Measurements from ENCODE around the gene LEP.
"Not testable (repeated sequence)": the region's sequence is repeated elsewhere in the genome, so short reads cannot be mapped to it uniquely, and the experiment has no call there.

Gene LEP

GRCh38 chr7:128211626-128212025 is 29.5 kb upstream of the LEP start:
- no peak for DNase-seq

GRCh38 chr7:128214463-128214862 is 26.6 kb upstream of the LEP start:
- DNase-seq, result no peak

- no peak for DNase-seq
These were observed 25.8 kb upstream of the LEP start for GRCh38 chr7:128215281-128215680.

- no peak for DNase-seq
These were observed 25.3 kb upstream of the LEP start for GRCh38 chr7:128215739-128216138.

- no peak for DNase-seq
These were observed 23.9 kb upstream of the LEP start for GRCh38 chr7:128217030-128217805.

GRCh38 chr7:128217967-128218652 is 23.0 kb upstream of the LEP start:
- no peak for DNase-seq

GRCh38 chr7:128219636-128220035 is 21.4 kb upstream of the LEP start:
- DNase-seq, result no peak

GRCh38 chr7:128221929-128222403 is 19.1 kb upstream of the LEP start:
- DNase-seq, result no peak

- no peak for DNase-seq
These were observed 14.7 kb upstream of the LEP start for GRCh38 chr7:128226132-128226980.

GRCh38 chr7:128227271-128227670 is 13.8 kb upstream of the LEP start:
- no peak for DNase-seq

- DNase-seq, result no peak
These were observed 10.1 kb upstream of the LEP start for GRCh38 chr7:128231021-128231420.

- no peak for DNase-seq
These were observed 9.4 kb upstream of the LEP start for GRCh38 chr7:128231677-128232076.

GRCh38 chr7:128233471-128233870 is 7.6 kb upstream of the LEP start:
- no peak for DNase-seq

GRCh38 chr7:128234476-128235026 is 6.5 kb upstream of the LEP start:
- no peak for DNase-seq

- peak in 1 of 2 experiments; percentile 32 for DNase-seq
These were observed 5.6 kb upstream of the LEP start for GRCh38 chr7:128235471-128235870.

GRCh38 chr7:128236924-128237586 is 4.0 kb upstream of the LEP start:
- no peak for DNase-seq

GRCh38 chr7:128239146-128239545 is 1.9 kb upstream of the LEP start:
- DNase-seq, result not testable (repeated sequence)

- DNase-seq, result no peak
These were observed 1.6 kb downstream of the LEP start for GRCh38 chr7:128242661-128243060.

GRCh38 chr7:128243273-128243672 is 2.2 kb downstream of the LEP start:
- DNase-seq, result no peak

GRCh38 chr7:128244861-128245260 is 3.8 kb downstream of the LEP start:
- no peak for DNase-seq

GRCh38 chr7:128247108-128247507 is 6.0 kb downstream of the LEP start:
- DNase-seq, result no peak

- no peak for DNase-seq
These were observed 6.6 kb downstream of the LEP start for GRCh38 chr7:128247640-128248194.

All from cerebellar nuclear complex (tissue), 1 donor.